Measurements from ENCODE around the gene ZNF609. TPM values are rescaled to one million over a fixed set of nuclear protein-coding genes. Genes with fewer than 3 reads are reported as not detected.

Gene ZNF609
- total RNA-seq, 2 donors from 2014 or later: 52.3 to 54.8 TPM

DNA sequence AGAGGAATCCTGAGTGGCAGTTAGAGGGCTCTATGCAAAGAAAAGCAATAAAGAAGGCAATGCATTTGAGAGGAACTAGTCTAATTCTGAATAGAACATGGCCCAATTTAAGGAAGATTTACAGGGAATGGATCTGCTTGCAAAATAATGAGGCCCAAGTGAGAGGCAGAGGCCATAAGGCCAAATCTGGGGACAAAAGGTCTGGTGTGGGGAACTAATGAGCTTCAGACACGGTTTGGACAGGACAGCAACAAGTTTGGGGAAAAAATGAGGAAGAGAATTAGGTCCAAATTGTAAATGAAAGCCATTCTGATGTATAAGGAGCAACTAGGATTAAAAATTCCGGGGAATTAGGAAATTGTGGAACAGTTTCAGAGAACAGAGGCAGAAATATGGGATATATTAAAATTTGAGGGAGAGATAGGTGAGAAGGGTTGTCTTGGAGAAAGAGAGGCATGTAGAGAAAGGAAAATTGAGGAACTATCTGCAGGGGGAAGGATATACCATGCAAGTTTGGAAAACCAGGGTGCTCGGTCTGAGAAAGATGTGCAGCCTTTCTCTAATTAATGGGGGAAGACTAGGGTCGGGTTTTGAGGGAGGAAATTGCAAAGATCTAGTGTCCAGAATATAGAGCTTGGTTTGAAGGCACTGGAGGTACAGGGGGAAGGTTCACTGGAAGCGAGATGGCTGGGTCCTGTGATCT, 241.3 kb downstream of the ZNF609 start:
- peak overlapping the region; percentile 80 for H3K4me3 Mint-ChIP-seq
- no peaks in the 10 kb centered on the region for H3K9me3 Mint-ChIP-seq
- peaks cover 31% of the 10 kb centered on the region for H3K36me3 Mint-ChIP-seq (ENCODE audit: low read depth)
- peaks cover 58% of the 10 kb centered on the region for H3K4me1 Mint-ChIP-seq
- peak overlapping the region; percentile 4 for H3K27ac ChIP-seq (ENCODE audit: low read depth, low read length)
- H3K27me3 ChIP-seq (ENCODE audit: control insufficient read depth, insufficient read depth, low read length, poor library complexity, severe bottlenecking): no peaks in the 10 kb centered on the region
- peak overlapping the region; percentile 31 for H3K27ac Mint-ChIP-seq
- peaks cover 7% of the 10 kb centered on the region for H3K4me1 ChIP-seq (ENCODE audit: control insufficient read depth, insufficient read depth, low read length)
- TF ChIP-seq, protein P1, sequence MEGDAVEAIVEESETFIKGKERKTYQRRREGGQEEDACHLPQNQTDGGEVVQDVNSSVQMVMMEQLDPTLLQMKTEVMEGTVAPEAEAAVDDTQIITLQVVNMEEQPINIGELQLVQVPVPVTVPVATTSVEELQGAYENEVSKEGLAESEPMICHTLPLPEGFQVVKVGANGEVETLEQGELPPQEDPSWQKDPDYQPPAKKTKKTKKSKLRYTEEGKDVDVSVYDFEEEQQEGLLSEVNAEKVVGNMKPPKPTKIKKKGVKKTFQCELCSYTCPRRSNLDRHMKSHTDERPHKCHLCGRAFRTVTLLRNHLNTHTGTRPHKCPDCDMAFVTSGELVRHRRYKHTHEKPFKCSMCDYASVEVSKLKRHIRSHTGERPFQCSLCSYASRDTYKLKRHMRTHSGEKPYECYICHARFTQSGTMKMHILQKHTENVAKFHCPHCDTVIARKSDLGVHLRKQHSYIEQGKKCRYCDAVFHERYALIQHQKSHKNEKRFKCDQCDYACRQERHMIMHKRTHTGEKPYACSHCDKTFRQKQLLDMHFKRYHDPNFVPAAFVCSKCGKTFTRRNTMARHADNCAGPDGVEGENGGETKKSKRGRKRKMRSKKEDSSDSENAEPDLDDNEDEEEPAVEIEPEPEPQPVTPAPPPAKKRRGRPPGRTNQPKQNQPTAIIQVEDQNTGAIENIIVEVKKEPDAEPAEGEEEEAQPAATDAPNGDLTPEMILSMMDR (conservative IDR thresholded peaks at IDR 0.05): no peak
- no peaks in the 10 kb centered on the region for H3K9me3 ChIP-seq (ENCODE audit: control insufficient read depth, low read length)
- no peaks in the 10 kb centered on the region for H3K27me3 Mint-ChIP-seq (ENCODE audit: insufficient read depth)
- peak overlapping the region; percentile 85 for H3K4me3 ChIP-seq (ENCODE audit: low read length)
- peaks cover 29% of the 10 kb centered on the region for H3K36me3 ChIP-seq (ENCODE audit: control insufficient read depth, insufficient read depth, low read length)
- 23 to 30% methylated on average over 5 of the region's 5 CpGs for WGBS, 2 experiments (ENCODE audit: insufficient coverage in 1 of 2, insufficient read length in 1 of 2)
- H3K9ac ChIP-seq (ENCODE audit: extremely low read depth, low read length, poor library complexity, severe bottlenecking): peak overlapping the region; percentile 78
- no peak for DNase-seq

DNA sequence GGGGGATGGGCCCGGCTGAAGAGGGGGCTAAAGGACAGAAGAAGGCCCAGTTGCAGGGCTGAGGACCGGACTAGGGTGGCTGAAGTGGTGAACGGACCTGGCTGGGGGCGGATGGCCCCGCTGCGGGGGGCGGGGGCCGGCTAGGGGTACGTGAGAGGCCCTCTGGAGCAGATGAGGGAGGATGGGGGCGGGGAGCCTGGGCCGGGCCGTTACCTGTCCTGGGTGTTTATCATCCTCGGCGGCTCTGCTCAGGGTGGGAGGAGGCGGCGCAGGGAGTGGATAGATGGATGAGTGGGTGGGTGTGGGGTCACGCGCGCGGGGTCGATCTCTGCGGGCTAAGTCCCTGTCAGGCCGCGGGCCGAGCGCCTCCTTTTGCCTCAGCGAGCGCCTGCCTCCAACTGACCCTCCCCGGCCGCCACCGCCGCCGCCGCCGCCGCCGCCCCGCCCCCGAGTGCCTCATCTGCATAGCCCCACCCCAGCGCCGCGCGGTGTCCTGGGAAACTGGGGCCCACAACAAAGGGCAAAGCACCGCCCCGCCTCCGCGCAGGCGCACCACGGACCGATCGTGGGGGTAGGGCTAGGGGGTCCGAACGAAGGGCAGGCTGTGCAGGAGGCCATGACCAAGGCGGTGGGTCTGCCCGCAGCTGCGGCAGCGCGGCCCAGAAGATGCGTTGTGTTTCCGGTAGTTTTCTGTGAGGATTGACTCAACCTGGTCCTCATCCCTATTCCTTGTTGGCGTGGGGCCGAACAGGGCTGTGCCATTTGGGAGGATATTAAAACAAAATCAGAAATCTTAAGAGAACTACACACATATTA, 242.6 kb downstream of the ZNF609 start:
- TF ChIP-seq, protein P1 (conservative IDR thresholded peaks at IDR 0.05): no peak
- H3K27ac Mint-ChIP-seq: peak overlapping the region; percentile 53
- no peaks in the 10 kb centered on the region for H3K27me3 Mint-ChIP-seq (ENCODE audit: insufficient read depth)
- peak overlapping the region; percentile 80 for H3K4me3 Mint-ChIP-seq
- H3K4me1 ChIP-seq (ENCODE audit: control insufficient read depth, insufficient read depth, low read length): peaks cover 7% of the 10 kb centered on the region
- DNase-seq: peak; percentile 99
- peak overlapping the region; percentile 72 for H3K27ac ChIP-seq (ENCODE audit: low read depth, low read length)
- peaks cover 33% of the 10 kb centered on the region for H3K36me3 ChIP-seq (ENCODE audit: control insufficient read depth, insufficient read depth, low read length)
- H3K4me1 Mint-ChIP-seq: peaks cover 51% of the 10 kb centered on the region
- H3K9ac ChIP-seq (ENCODE audit: extremely low read depth, low read length, poor library complexity, severe bottlenecking): peak overlapping the region; percentile 78
- WGBS, 2 experiments (ENCODE audit: insufficient coverage in 1 of 2, insufficient read length in 1 of 2): 1 to 18% methylated on average over 2 to 56 of the region's 62 CpGs
- no peaks in the 10 kb centered on the region for H3K9me3 ChIP-seq (ENCODE audit: control insufficient read depth, low read length)
- peaks cover 34% of the 10 kb centered on the region for H3K36me3 Mint-ChIP-seq (ENCODE audit: low read depth)
- H3K9me3 Mint-ChIP-seq: no peaks in the 10 kb centered on the region
- peak overlapping the region; percentile 85 for H3K4me3 ChIP-seq (ENCODE audit: low read length)
- no peaks in the 10 kb centered on the region for H3K27me3 ChIP-seq (ENCODE audit: control insufficient read depth, insufficient read depth, low read length, poor library complexity, severe bottlenecking)

DNA sequence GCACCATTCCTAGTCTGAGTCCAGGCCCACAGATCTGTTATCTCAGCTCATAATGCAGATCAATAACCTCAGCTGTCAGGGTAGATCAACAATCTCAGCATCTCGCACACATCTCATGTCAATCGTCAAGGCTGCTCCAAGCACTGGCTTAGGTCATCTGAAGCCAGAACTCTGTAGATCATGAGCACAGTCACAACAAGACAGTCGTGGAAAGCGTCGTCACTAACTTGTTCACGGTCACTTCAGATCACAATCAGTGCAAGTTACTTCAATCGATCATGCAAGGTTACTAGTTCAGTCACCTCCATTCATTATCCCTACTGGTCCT, 243.2 kb downstream of the ZNF609 start:
- Mint-ChIP-seq H3K36me3 (ENCODE audit: low read depth) (peaks cover 37% of the 10 kb centered on the region), H3K4me3 (peak overlapping the region; percentile 80), H3K4me1 (peaks cover 47% of the 10 kb centered on the region), H3K27me3 (ENCODE audit: insufficient read depth) (no peaks in the 10 kb centered on the region), H3K27ac (peak overlapping the region; percentile 53), H3K9me3 (no peaks in the 10 kb centered on the region)
- Histone ChIP-seq H3K9me3 (ENCODE audit: control insufficient read depth, low read length) (no peaks in the 10 kb centered on the region), H3K36me3 (ENCODE audit: control insufficient read depth, insufficient read depth, low read length) (peaks cover 34% of the 10 kb centered on the region), H3K27ac (ENCODE audit: low read depth, low read length) (peak overlapping the region; percentile 72), H3K27me3 (ENCODE audit: control insufficient read depth, insufficient read depth, low read length, poor library complexity, severe bottlenecking) (no peaks in the 10 kb centered on the region), H3K9ac (ENCODE audit: extremely low read depth, low read length, poor library complexity, severe bottlenecking) (no peak overlapping the region), H3K4me3 (ENCODE audit: low read length) (peak overlapping the region; percentile 36), H3K4me1 (ENCODE audit: control insufficient read depth, insufficient read depth, low read length) (peaks cover 7% of the 10 kb centered on the region)
- TF ChIP-seq, protein P1 (conservative IDR thresholded peaks at IDR 0.05): no peak
- DNase-seq: no peak
- WGBS, 2 experiments (ENCODE audit: insufficient coverage in 1 of 2, insufficient read length in 1 of 2): 83 to 86% methylated on average over 7 of the region's 7 CpGs
